Astrocyte (in vitro differentiated cells and primary cell): ENCODE data around the gene GRIP1.

Experiments used
- EZH2 ChIP-seq: IDR thresholded peaks from 2 replicates; pipeline ENCODE4 v1.6.1; 2012; ENCODE audit warnings: mild to moderate bottlenecking, low read length, inconsistent platforms; ENCODE audit not compliant: insufficient read depth
- TF ChIP-seq, protein P1 (sequence below): IDR thresholded peaks from 2 replicates; pipeline ENCODE4 v1.5.1; 2011; ENCODE audit warnings: low read depth, mild to moderate bottlenecking, inconsistent platforms, low read length, moderate library complexity; ENCODE audit not compliant: insufficient read depth

DNA sequence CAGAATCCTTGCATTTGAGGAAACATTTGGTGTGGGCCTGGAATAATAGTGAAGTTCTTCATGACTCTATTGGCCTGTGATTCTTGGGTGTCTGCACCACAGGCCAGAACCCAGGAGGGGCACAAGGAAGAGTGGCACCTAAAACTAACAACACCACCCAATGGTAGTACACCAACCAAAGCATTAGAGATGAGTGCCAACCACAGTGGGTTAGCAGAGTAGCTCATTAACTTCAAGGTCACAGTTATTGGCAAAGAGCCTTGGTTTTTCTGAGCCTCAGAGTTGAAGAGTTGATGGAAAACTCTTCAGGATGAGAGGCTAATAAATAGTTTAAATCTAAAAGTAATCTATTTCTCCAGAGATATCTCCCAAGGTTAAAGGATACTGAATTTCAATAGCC, 319.6 kb downstream of the GRIP1 start:
- TF ChIP-seq, protein P1, sequence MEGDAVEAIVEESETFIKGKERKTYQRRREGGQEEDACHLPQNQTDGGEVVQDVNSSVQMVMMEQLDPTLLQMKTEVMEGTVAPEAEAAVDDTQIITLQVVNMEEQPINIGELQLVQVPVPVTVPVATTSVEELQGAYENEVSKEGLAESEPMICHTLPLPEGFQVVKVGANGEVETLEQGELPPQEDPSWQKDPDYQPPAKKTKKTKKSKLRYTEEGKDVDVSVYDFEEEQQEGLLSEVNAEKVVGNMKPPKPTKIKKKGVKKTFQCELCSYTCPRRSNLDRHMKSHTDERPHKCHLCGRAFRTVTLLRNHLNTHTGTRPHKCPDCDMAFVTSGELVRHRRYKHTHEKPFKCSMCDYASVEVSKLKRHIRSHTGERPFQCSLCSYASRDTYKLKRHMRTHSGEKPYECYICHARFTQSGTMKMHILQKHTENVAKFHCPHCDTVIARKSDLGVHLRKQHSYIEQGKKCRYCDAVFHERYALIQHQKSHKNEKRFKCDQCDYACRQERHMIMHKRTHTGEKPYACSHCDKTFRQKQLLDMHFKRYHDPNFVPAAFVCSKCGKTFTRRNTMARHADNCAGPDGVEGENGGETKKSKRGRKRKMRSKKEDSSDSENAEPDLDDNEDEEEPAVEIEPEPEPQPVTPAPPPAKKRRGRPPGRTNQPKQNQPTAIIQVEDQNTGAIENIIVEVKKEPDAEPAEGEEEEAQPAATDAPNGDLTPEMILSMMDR = no peak
- no peak for TF ChIP-seq EZH2
